ENCODE measurements around the gene TH.
"Not testable (repeated sequence)": the region's sequence is repeated elsewhere in the genome, so short reads cannot be mapped to it uniquely, and the experiment has no call there.

TH gene

DNA sequence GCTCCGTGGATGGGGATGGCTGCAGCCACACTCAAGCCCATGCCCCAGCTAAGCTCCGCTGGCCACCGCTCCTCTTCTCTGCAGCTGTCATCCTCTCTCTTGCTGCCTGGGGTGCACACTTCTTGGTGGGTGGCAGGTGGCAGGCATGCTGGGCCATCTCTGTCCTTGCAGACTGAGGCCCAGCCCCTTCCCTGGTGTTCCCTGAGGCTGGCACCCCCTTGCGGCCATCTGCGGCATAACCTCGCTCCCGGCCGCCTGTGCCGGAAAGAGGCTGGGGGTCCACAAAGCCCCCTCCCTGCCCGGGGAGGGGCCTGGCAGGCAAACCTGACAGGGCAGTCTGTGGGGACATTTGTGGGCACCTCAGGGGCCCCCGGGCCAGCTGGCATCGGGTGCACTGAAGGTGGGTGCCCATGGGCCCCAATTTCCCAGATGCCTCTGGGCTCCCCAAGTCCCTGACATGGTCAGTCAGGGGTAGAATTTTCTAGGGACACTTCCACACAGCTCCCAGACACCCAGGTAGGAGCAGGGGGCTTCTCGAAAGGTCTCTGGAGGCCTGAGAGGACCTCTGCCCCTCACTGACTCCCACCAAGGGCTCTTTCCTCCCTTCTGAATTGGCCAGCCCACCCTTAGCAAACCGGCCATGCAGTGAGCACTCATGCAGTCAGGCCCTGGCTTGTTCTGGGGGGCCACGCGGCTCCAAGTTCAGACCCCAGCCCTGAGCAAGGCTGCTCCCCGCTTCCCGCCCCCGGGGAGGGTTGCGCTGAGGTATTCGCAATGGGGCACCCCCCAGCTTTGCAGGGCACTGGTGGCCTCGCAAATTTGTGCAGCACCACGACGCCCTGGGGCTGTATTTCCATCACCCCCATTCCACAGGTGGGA is 23.5 kb upstream of the TH start:
- no peak for DNase-seq

DNA sequence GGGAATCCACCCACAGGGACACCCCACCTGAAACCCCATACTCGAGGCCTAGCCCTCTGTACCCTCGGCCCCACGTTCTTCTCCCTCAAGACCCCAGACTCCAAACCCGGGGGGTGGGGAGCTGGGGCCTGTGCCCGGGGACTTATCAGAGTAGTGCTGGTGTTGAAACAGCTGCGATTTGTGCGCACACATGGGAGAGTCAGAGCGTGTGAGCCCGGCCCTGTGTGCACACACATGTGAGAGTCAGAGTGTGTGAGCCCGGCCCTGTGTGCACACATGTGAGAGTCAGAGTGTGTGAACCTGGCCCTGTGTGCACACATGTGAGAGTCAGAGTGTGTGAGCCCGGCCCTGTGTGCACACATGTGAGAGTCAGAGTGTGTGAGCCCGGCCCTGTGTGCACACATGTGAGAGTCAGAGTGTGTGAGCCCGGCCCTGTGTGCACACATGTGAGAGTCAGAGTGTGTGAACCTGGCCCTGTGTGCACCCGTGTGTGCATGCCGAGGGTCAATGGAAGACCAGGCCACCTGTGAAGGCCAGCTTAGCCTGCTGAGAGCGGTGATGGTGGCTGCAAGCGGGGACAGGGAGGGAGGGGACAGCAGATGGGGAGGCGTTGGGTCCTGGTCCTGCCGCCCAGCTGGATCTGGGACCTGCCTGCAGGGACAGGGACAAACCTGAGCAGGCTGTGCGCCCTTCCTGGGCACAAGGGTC is 22.4 kb upstream of the TH start:
- not testable (repeated sequence) for DNase-seq

DNA sequence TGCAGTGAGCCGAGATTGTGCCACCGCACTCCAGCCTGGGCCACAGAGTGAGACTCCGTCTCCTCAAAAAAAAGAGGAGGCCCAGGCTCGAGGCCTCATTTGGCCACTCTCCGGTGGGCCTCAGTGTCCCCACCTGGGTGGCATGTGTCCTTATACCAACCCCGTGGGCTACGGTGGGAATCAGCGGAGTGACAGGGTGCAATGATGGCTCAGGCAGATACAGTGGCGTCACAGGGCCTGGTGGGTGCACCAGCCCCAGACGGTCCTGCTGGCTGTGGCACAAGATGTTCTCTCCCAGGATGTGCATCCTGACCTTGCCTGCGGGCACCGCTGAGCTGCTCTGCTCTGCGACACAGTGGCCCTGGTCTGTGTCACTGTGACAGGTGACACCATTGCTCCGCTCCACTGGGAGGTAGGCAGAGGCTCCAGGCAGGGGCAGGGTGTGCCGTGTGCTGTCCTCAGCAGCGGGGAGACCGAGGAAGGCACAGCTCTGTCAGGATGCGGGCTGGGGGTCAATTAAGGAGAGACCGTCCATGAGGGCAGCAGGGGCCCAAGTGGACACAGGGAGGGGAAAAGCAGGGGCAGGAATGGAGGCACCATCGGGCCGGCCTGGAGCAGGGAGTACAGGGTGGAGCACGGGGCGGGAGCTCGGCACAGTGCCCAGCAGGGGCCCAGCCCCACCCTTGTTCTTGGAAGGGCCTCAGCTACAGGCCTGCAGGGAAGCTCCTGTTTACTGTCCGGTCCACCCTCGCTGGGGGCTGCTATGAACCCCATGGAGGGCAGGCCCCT is 21.7 kb upstream of the TH start:
- no peak for DNase-seq

DNA sequence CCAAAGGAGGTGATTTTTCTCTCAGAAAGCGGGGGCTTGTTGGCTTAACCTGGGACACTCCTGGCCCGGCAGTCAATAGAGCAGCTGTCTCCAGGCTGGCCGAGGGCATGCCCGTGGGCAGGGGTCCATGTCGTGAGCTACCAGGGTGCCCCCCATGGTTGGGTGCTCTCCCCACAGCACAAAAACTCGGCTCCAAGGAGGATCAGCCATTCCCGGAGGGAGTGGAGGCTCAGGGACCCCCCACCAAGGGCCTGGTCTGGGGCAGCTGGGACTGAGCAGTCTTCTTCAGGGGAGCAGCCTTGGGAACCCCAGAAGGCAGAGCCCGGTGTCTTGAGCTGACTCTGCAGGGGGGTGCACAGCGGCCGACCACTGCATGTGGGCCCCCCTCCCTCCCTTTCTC is 20.8 kb upstream of the TH start:
- no peak for DNase-seq

DNA sequence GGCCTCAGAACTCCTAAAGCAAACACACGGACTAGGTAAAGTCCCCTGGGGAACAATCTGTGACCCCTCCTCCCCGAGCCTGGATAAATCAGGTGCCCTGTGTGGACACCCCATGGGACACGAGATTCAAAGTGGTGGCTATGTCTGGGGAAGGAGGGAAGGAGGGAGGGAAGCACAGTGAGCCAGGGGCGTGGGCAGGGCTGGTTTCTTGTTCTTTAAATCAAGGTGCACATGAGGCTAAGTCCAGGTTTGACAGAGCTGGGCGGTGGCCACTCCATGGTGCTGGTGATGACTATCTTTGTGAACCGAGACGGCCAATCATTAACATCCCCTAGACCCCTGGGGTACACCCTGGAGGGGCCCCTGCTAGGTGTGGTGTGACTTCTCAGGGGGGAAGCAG is 20.3 kb upstream of the TH start:
- DNase-seq, result no peak

DNA sequence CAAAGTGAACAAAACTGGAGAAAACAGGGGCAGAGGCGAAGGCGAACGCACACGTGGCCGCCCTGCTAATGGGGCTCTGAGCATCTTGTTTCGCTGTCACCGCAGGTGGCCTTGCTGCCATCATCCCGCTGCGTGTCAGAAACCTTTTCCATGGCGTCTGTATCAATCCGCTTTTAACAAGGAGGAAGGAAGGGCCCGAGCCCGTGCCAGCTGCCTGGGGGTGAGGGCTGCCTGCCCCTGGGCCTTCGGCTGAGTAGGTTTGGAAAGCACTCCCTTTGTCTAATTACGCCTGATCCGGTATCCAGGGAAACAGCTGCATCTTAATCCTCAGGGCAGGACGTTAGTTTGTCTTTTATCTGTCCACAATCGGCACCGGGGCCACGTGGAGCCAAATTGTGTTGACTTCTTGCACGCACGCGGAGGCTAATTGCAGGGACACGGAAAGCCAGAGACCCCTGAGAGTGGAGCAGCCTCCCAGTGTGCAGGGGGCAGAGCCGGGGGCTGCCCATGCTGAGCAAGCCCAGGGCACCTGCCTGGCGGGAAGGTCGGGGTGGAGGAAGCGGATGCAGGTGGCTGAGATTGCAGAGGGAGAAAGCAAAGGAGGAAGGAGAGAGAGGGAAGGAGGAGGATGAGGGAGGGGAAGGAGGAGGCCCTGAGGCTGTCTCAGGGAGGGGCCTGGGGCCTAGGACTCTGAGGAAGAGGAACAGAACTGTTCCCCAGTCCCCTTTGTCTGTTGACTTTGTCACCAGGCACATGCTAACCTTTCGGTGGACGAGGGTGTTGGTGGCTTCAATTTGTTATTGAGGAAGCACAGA is 19.2 kb upstream of the TH start:
- no peak for DNase-seq

DNA sequence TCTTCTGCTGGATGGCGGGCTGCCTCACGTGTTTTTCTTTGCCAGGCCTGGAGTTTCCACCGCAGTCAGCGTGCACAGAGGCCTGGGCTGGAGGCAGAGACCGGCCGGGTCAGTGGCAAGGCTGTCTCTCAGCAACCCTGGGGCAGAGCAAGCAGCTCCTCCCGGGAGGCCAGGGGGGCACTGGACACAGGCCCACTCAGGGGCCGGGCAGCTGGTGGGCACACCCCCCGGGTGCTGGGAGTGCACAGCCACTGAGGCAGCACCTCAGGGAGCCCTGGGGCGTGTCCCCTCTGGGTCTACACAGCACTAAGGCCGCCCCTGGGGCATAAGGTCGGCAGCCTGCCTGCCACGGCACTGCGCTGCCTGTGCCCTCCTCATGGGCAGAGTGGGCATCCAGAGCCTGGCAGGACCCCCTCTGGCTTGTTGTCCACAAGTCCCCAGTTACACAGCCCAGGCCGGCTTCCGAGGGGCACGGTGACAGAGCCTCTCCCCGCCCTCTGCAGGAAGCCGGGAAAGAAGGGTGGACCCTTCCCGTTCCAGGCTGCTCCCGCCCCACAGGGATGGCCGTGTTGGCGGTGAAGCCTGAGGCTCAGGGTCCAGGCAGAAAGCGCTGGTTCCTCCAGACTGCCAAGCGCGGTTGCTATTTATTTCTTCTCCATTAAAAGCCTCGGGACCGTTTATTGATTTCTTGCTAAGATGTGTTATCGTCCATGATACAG is 18.5 kb upstream of the TH start:
- no peak for DNase-seq

DNA sequence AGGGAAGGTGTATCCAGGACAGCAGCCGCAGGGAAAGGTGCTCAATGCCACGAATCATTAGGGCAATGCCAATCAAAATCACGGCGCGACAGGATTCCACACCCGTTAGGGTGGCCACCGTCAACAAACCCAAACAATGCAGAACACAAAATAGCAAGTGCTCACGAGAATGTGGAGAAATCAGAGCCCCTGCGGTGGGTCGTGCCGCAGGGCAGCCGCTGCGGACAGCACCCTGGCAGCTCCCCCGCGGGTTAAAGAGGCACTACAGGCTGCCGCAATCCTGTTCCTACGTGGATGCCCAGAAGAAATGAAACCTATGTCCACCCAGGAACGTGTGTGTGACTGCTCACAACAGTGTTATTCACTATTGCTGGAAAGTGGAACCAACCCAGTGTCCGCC is 17.1 kb upstream of the TH start:
- no peak for DNase-seq

DNA sequence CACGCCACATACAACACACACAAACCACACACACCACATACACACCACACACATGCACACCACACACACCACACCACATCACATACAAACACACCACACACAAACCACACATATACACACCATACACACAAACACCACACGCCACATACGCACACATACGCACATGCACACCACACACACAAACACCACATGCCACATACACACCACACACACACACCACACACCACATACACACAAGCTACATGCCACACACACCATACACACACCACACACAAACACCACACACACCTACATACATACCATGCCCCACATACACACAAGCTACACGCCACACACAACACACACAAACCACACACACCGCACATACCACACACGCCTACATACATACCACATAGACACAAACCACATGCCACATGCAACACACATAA is 15.7 kb upstream of the TH start:
- no peak for DNase-seq

DNA sequence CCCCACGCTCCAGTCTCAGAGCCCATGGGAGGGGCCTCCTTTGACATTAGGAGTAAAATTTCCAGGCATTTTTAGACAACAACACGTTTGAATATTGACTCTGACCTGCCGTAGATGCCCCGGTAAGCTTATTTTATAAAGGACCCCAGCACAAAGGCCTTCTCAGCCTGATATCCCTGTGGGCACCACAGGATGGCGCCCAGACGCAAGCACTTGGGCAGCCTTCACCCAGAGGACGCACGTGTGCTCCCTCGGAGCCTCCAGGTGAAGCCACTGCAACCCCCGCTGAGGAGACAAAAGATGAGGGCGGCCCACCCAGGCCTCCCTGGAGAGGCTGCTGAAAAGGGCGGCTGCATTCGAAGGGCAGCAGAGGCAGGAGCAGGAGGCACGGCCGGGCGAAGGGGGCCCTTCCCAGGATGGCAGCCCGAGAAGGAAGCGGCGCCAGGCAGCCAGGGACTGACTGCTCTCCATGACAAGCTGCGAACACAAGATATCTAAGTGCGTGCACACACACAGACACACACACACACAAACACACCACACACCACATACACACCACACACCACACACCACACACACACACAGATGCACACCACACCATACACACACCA is 15.2 kb upstream of the TH start:
- no peak for DNase-seq

DNA sequence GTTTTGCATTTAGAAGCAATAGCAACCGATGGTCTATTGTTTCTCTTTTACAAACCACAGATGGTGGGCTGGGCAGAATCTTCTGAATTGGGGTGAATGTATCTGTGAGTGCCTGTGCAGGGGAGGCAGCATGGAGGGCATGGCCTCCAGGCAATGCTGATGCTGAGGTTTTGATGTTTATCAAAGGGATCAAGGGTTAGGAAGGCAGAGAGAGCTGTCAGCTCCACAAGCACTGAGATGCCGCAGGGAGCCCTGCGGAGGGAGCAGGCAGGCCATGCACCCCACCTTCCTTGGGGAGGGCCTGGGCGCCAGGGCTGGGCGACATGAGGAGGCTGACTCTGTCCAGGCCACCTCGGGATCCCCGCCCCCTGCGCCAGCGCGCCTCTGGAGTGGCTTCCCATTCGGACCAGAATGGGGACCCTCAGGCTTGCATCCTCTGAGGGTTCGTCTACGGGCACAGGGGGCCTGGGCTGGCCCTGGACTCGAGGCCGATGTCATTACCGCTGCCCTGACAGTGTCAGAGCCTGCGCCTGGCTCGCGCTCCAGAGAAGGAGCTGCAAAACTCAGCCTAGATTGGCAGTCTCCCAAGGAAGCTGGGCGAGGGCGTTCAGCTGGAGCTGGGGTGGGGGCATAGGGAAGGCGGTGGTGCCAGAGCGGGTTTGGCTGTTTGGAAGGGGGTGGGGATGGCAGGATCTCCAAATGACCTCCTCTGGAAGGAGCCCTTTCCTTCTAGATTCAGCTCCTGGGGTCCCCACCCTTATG is 13.9 kb upstream of the TH start:
- DNase-seq, result no peak

DNA sequence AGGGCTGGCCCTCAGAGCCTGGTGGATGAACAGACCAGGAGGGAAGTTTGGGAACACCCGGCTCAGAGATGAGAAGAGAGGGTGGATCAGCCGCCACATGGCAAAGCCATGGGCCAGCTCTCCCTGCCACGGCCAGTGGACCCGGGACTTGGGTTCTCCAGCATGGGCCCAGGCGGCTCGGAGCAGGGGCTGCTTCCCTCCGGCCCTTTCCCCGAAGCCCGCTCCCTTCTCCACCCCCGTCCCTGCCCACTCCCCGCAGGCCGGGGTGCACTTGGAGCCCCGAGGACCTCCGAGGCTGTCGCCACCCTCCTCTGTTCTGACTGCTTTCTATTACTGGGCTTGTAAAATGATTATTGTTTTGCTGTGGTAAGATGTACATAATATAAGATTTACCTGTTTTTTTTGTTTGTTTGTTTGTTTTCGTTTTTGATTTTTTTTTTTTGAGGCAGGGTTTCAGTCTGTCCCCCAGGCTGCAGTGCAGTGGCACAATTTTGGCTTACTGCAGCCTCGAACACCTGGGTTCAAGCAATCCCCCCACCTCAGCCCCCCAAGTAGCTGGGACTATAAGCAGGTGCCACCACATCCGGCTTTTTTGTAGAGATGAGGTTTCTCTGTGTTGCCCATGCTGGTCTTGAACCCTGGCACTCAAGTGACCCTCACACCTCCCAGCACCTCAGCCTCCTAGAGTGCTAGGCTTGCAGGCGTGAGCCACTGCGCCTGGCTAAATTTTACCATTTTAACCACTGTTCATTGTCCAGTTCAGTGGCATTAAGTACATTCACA is 11.3 kb upstream of the TH start:
- no peak for DNase-seq

DNA sequence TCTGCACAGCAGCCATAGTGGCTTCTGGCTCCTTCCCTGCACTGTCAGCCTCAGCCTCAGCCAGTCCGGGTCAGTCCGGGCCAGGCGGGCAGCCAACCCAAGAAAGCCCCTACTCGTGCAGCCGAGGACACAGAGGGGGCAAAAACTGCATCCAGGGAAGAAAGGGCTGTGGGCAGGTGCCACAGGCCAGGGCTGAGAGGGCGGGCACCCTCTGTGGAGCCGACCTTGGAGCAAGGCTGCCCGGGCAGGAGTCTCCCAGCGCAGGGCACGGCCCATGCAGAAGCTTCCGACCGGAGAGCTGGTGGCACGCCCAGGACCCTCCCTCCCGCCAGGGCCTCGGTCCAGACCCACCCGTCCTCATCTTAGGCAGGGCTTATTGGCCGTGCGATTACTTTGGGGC is 10.5 kb upstream of the TH start:
- no peak for DNase-seq

DNA sequence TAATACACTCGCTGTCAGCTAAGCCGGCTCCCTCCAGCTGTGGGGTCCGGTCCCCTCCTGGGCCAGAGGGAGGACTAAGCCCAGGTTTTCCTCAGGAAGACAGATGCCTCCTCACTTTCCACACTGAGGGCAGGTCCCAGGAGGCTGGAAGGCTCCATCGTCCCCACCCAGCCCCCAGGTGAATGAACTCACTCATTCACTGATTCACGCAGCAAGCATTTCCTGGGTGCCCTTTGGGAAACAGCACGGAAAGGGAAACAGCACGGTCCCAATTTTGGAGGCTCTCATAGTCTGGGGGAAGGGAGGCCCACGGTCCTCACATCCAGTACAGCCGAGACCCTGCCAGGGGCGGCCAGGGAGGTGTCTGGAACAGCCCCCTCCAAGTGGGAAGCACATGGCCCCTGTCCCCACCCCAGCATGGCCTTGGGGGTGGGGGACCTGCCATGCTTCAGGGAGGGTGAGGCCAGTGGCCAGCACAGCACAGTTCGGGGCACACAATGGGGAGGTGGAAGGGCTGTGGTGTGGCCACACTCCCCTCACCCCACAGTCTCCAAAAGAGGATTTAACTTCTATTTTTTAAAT is 9.3 kb upstream of the TH start:
- peak; percentile 76 for DNase-seq

DNA sequence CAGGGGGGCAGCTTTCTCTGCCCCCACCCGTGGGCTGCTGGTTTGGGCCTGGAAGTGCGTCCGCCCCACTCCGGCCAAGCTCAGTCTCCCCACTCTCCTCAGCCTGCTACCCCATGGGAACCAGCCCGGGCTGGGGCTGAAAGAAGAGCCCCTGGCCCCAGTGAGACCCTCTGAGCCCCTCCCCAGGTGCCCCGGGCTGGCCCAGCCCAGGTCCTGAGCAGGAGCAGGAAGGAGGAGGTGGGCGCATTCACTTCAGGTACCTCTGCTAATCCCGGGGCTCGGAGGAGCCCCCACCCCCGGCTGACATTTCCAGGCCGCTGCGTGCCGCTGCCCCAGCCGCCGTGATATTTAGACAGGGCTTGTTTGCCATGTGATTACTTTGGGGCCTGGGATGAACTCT is 8.7 kb upstream of the TH start:
- DNase-seq, result no peak

DNA sequence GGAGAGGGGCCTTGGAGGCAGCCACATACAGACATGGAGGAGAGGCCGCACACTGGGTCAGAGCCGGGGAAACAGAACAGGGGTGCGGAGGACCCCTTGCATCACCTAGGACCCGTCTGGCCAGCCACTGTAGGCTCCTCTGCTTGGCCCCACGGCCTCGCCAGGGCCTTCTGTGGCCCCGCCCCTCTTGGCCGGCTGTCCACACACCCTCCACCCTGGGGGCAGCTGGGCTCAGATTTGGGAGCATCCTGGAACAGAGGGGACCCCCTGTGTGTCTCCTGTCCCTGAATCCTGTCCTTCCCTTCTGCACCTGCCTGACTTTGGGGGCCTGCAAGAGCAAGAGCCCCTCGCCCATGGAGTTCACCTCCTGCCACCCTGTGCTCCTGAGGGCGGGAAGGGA is 7.9 kb upstream of the TH start:
- no peak for DNase-seq

DNA sequence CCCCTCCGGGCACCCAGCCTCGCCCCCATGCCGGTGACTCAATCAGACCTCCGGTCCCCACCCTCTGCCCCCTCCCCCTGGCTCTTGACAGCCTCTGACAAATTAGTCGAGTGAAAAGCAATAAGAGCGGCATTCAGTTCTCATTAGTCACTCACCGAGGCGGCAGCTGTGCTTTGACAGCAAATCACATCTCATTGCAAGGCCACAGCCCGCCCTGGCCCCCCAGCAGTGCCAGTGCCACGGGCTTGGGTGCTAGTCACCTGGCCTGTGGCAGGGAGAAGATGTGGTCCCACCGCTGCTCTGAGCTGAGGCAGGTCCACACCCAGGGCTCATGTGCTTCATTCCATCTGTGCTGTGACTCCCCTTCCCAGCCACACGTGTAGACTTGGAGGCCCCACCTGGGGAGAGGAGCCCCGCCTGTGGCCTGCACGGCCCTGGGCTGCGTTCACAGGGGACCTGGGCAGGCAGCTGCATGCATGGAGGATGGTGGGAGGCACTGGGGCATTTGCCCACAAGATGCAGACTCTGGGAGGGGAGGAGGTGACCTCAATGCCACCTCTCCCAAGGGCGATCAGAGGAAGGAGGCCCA is 7.4 kb upstream of the TH start:
- peak; percentile 80 for DNase-seq

DNA sequence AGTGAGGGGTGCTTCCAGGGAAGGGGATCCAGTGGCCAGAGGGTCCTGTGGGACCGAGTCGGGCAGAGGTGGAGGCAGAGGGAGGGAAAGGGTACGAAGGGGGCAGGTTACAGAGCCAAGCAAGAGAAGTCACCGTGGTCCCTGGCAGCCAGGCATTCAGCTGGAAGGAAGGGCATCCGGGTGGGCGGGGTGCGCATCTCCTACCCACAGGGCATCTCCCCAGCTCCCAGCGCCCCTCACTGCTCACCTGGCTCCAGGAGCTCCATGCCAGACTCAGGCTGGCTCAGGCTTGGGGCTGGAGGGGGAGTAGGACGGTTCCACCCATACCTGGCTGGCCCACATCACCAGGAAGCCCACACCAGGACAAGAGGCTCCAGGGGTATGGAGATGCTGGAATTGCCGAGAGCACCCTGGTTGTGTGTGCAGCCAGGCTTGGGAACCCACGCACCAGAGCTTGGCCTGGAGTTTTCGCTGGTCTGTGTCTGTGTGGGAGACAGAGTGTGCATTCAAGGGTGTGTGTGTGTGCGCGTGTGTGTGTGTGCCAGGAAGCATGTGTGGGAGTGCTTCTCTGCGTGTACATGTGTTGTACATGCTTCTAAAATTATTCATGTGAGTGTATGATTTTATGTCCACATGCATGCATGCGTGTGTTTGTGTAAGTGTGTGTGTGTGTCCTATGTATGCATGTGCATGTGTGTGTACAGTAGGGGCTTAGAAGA is 6.6 kb upstream of the TH start:
- peak; percentile 12 for DNase-seq

DNA sequence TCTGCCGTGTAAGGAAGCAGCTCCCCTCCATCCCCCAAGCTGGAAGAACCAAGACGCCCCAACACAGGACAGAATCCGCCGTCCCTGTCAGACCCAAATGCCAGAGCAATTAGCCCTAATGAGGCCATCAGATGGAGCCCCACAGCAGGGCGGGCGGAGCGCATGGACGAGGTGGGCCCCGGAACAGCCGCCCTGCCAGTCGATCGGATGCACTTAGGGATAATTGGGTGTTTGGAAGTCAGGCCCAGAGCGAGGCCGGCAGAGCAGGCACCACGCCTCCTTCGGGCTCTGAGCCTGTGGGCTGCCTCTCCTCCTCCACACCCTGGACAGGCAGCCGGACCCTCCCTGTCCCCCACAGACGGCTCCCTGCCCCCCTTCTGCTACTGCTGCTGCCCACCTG is 5.5 kb upstream of the TH start:
- no peak for DNase-seq

Data from NCI-H226 (cell line).